GM12865 (cell line): ENCODE results near the gene MCEMP1.

Source experiments
- DNase-seq: peaks from one replicate; pipeline ENCODE4 v3.0.0; 2010; ENCODE audit warnings: low read depth
- H3K4me3 ChIP-seq: 2 replicates; pipeline ENCODE4 v1.5.1; 2011; ENCODE audit warnings: mild to moderate bottlenecking, low read depth, low read length, control low read depth
- TF ChIP-seq, protein P1 (sequence below): IDR thresholded peaks from 2 replicates; pipeline ENCODE4 v1.5.1; 2011; ENCODE audit warnings: low read length, control low read depth, low read depth, inconsistent platforms; ENCODE audit not compliant: insufficient read depth; ENCODE audit errors: missing control alignments

MCEMP1 gene

GRCh38 chr19:7662657-7663056 lies 14.2 kb upstream of the MCEMP1 start:
- TF ChIP-seq, protein P1, sequence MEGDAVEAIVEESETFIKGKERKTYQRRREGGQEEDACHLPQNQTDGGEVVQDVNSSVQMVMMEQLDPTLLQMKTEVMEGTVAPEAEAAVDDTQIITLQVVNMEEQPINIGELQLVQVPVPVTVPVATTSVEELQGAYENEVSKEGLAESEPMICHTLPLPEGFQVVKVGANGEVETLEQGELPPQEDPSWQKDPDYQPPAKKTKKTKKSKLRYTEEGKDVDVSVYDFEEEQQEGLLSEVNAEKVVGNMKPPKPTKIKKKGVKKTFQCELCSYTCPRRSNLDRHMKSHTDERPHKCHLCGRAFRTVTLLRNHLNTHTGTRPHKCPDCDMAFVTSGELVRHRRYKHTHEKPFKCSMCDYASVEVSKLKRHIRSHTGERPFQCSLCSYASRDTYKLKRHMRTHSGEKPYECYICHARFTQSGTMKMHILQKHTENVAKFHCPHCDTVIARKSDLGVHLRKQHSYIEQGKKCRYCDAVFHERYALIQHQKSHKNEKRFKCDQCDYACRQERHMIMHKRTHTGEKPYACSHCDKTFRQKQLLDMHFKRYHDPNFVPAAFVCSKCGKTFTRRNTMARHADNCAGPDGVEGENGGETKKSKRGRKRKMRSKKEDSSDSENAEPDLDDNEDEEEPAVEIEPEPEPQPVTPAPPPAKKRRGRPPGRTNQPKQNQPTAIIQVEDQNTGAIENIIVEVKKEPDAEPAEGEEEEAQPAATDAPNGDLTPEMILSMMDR = no peak
- H3K4me3 ChIP-seq = no peak overlapping the region
- no peak for DNase-seq

- no peak for DNase-seq
- TF ChIP-seq, protein P1 = no peak
These were observed 13.2 kb upstream of the MCEMP1 start for GRCh38 chr19:7663706-7664105.

DNA sequence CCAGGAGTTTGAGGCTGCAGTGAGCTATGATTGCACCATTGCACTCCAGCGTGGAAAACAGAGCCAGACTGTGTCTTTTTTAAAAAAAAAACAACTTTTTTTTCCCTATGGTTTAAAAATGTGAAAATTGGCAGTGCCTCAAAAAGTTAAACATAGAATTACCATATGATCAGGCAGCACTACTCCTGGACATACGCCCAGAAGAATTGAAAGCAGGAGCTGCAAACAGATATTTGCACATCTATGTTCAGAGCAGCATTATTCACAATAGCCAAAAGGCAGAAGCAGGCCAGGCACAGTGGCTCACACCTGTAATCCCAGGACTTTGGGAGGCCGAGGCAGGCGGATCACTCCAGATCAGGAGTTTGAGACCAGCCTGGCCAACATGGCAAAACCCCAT lies 11.8 kb upstream of the MCEMP1 start:
- DNase-seq = no peak
- H3K4me3 ChIP-seq = no peak overlapping the region
- TF ChIP-seq, protein P1 = no peak

More at GRCh38 chr19:7663706-7664105, 13.2 kb upstream of the MCEMP1 start:
- no peak overlapping the region for H3K4me3 ChIP-seq

DNA sequence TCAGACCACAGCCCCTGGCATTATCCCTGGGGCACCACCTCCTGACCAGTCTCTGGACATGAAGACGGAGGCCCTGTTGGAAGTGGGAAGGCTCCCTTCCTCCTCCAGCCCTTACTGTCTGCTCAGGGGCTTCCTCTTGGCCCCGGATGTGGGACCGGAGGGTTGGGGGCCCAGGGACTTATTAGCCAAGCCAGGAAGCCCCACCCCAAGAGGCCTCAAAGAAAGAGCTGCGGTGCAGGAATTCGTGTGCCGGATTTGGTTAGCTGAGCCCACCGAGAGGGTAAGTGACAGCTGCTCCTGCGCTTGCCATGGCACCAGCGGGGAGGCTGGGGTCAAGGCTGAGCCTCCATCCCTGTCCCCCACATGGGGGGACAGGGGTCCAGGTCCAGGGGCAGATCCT lies 8.0 kb upstream of the MCEMP1 start, which contains the start of gene RETN:
RETN (plus strand) TSS at position 208 of the 400 bp plus-strand sequence. CDS start 278 bp downstream, outside the sequence.
- H3K4me3 ChIP-seq = no peak within 1 kb of the TSS
- TF ChIP-seq, protein P1 = no peak
- no peak for DNase-seq

DNA sequence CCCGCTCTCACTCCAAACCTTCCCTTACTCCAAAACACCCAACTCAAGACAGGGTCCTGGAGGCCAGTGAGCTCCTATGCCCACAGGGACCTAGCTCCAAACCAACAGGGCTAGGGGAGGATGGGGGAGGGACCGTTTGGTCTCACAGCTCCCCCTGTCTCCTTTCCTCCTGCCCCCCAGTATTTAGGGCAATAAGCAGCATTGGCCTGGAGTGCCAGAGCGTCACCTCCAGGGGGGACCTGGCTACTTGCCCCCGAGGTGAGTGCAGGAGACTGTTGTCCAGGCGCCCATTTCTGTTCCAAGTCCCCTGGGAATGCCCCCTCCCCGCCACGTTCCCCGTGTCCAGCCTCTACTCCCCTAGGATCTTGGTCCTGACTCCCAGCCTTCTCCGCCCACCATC lies 7.2 kb upstream of the MCEMP1 start:
- H3K4me3 ChIP-seq = no peak overlapping the region
- no peak for DNase-seq
- TF ChIP-seq, protein P1 = no peak

GRCh38 chr19:7670150-7670783 lies 6.6 kb upstream of the MCEMP1 start:
- H3K4me3 ChIP-seq = peak overlapping the region; percentile 15; the same call in 1 of the 2 replicates
- TF ChIP-seq, protein P1 = no peak
- no peak for DNase-seq

DNA sequence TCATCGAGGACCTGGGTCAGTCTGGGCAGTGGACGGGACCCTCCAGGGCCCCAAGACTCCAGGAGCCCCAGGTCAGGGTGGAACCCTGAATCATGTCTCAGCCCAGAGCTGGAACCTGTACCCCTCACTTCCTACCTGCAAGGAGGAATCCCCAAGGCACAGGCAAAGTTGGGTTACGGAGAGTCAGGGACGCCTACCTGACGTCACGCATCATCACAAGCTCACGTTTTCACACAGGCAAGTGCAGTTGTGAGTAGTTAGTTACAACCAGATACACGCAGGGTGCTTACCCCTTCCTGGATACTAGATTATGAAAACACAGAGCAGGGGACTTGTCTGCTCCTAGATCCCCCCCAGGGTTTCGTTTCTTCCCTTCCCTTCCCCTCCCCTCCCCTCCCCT lies 6.1 kb upstream of the MCEMP1 start:
- TF ChIP-seq, protein P1 = no peak
- no peak overlapping the region for H3K4me3 ChIP-seq
- DNase-seq = no peak
